Stimulated activated CD4-positive, alpha-beta T cell treated with anti-CD3 and anti-CD28 coated beads, Interleukin-1b, Interleukin-23, amount 100 ng/mL, for 4 hours (primary cell): ENCODE measurements around the gene LKAAEAR1.

Experiments
- DNase-seq, 2 donors: peaks; one replicate each; pipeline ENCODE4 v3.0.0-alpha.2; 2020; ENCODE audit warnings: low read depth in 2 of 2

Gene LKAAEAR1

DNA sequence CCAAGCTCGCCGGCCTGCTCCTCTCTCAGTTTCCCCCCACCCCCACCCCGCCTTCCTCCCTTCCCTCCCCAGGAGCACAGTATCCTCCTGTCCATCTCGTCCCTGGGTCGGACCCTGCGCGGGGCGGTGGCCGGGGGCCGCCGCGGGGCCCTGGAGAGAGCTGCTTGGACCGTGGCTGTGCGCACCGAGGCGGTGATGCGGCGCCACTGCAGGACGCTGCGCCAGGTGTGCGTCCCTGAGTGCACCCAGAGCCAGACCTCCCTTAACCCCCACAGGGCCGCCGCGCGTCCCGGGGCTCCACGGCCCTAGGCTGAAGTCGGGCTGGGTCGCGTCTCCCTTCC, 46.0 kb downstream of the LKAAEAR1 start:
- no peak for DNase-seq

DNA sequence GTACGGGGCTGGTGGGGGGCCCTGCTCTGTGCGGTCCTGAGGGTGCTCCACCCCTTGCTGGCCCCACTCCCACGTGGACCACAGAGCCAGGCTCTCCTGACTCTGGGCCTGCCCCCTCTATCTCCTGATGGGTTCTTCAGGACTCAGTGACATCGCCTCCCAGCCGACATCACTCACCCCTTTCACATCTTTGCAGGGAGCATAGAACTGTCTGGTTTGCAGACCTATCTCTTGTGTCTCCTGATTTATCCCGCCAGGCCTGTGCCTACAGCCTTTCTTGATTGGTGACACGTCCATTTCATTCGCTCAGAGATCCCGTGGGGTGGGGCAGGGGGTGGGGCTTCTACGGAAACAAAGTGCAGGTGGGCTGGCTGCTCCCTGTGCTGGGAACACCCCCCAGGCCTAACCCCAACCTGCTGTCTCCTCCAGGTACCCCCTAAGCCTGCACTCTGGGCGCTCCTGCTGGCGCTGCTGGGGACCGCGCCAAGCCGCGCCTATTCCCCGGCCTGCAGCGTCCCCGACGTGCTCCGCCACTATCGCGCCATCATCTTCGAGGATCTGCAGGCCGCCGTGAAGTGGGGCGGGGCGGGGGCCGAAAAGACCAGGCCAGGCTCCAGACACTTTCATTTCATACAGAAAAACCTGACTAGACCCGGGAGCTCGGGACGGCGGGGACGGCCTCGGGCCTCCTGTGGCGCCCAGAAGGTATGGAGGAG, 46.5 kb downstream of the LKAAEAR1 start:
- DNase-seq = no peak

DNA sequence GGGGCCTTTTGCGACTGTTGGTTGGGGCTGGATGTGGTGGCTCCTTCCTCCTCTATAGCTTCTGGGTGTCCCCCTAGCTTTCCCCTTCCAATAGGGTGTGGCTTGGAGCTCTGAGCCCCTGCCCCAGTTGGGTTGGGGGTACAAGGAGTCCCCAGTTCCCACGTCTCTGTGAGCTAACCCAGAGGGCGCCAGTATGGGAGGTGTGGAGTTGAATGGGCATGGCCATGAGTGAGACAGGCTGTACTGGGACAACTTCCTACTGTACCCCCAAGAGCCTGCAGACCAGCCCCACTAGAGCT, 47.0 kb downstream of the LKAAEAR1 start:
- DNase-seq = no peak

DNA sequence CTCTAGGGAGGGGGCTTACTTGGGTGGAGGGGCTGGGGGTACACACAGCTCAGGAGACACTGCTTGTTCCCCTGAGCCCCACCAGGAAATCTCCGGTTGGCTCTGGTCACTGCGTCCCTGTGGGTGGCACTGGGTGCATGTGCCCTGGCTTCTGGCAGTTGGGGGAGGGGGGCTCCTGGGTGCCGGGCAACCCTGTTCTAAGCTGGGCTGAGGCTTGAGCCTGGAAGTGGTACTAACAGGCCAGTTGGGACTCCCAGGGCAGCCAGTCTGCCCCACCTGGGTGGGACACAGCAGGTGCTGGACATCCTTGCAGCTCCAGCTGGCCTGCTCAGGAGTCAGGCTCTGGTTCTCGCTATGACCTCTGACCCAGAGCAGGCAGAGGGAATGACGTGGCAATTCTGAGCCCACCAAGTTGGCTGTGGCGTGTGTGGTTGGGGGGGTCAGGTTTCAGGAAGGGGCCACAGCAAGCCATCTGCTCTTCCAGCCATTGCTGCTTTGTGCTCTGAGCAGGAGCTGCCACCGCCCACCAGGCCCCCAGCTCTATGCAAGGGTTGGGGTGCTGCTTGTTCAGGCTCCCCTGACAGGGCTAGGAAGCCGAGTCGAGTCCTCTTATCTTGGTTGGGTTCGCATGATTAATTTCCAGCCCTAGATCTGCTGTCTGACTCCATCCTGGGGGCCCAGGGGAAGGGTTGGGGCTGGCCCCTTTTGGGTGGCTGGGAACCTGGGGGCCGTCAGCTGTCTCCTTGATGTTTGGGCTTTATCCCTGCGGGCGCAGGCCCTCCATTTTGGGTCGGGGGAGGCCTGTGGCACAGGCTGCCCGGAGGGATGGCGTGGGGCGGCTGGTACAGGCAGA, 47.6 kb downstream of the LKAAEAR1 start:
- no peak for DNase-seq

DNA sequence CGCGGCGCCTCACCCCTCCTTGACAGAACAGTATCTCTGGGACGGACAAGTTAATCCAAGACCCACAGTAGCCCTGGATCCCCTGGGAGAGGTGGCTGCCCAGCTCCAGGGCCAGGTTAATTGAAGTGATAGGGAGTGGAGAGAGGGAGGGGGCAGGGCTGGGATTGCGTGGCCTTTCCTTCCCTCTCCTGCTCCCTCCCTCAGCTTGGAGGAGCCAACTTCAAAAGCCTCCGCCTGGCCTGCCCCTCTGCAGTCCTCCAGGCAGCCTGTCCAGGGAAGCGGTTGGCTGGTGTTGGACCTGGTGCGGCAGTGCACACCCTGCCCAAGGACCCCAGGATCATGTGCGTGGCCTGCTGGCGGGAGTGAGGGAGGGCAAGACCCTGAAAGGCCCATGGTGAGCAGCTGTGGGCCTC, 48.3 kb downstream of the LKAAEAR1 start, which contains the start of gene C20orf204:
C20orf204 (plus strand) TSS at position 250 of the 413 bp plus-strand sequence; CDS start at position 392, 142 bp downstream.
- no peak for DNase-seq

DNA sequence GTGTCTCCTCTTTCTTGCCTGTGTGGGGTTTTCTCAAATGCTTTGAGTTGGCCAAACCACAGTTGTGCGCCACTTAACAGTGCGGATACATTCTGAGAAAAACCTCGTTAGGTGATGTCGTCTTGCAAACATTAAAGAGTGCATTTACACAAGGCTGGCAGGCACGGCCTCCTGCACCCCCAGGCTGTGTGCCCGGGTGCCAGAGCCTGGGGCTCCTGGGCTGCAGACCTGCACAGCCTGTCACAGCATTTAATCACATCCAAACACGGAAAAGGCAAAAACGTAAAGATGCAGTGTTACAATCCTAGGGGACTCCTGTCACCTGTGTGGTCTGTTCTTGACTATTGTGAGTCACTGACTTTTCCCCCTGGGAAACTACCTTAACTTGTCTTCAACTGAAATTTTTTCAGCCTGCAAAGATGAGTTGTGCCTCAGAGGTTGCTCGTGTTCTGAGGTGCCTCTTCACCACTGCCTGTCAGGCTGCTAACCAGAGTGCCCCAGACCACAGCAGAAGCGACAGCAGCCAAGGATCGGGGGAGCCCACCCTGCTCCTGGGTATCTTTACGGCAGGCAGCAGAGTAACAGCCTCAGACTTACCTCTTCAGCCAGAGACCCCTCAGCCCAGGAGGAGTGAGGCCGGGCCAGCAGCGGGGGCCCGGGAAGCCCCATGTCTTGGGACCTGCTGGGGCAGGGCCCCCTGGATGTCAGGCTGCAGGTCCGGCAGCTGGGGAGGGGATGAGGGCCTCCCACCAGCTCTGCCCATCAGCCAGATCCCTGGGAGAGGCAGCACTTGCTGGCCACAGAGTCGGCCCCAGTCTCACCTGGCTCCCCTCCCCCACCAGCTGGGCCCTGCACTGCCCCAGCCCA, 48.9 kb downstream of the LKAAEAR1 start:
- no peak for DNase-seq

DNA sequence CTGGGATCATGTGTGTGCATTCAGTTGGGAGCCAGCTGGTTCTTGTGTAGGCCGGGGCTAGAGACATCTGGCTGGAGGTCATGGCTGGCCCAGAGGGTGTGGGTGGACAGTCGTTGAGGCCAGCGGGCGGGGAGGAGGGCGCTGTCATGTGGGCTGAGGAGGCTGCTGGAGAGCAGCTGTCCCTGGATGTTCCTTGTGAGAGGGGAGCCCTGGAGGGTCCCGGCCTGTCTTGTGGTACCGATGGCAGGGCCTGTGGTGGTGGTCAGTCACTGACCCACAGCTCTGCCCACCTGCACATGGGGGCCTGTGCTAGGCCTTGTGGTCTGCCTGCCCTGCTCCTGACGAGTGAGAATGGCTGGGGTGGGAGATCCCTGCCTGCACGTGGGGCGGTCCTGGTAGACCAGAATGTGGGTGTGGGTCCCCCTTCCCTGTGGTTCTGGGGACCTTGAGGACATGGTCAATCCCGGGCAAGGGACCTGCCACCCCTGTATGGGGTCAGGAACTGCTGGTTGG, 50.2 kb downstream of the LKAAEAR1 start:
- no peak for DNase-seq
